T-helper 22 cell (primary cell): ENCODE data around the gene ACADVL.

Experiments used
- DNase-seq: peaks from one replicate; pipeline ENCODE4 v3.0.0-alpha.2; 2020; ENCODE audit warnings: low read depth

Gene ACADVL

GRCh38 chr17:7217113-7217987 is 2.4 kb upstream of the ACADVL start:
- no peak for DNase-seq

- DNase-seq = no peak
These were observed 1.6 kb upstream of the ACADVL start for GRCh38 chr17:7218166-7218565.

- DNase-seq = no peak
These were observed 980 bp upstream of the ACADVL start for GRCh38 chr17:7218758-7219157.

DNA sequence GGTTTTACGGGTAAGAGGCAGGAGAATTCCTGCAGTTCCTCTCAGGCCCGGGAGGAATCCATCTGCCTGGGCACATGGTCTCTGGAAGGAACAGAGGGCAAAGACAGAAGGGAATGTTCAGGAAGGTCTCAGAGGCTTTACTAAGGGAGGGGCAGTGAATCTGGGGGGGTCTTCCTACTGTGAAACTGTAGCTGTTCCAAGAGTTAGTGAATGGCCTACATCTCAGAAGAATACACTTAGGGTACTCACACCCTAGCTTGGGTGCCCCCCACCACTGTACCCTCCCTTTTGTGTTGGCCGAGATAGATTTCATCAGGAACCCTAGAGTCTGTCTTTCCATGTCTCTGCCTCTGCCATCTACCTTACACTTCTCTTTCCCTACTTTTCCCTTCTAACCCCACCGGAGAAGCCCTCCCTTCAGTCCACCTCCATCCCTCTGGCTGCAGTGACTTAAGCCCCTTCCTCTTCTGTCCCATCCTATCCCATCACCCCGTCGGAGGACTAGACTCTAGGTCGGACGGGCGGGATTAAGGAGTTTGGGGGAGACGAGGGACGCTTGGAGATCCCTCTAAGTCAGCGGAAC is 418 bp upstream of the ACADVL start:
- no peak for DNase-seq

DNA sequence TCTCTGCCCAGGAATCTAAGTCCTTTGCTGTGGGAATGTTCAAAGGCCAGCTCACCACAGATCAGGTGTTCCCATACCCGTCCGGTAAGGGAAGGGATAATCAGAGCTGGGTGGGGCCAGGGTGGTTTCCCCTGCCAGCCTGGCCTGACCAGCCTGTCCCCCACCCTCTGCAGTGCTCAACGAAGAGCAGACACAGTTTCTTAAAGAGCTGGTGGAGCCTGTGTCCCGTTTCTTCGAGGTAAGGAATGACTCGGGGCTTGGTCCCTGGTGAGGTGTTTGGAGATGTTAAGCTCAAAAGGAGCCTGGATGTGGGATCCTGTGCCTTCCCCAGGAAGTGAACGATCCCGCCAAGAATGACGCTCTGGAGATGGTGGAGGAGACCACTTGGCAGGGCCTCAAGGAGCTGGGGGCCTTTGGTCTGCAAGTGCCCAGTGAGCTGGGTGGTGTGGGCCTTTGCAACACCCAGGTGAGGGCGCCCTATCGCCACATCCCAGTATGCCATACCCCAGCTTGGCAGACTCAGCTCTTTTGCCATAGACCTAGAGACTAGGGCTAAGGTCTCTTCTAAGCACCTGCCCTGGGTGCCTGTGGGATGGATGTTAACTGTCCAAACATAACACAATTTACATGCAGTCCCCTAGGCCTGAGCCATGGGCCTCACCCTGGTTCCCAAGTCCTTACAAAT is 997 bp downstream of the ACADVL start:
- DNase-seq = peak; percentile 35

- DNase-seq = no peak
These were observed 1.7 kb downstream of the ACADVL start for GRCh38 chr17:7221278-7222092.

GRCh38 chr17:7222093-7222971 is 2.6 kb downstream of the ACADVL start:
- no peak for DNase-seq

DNA sequence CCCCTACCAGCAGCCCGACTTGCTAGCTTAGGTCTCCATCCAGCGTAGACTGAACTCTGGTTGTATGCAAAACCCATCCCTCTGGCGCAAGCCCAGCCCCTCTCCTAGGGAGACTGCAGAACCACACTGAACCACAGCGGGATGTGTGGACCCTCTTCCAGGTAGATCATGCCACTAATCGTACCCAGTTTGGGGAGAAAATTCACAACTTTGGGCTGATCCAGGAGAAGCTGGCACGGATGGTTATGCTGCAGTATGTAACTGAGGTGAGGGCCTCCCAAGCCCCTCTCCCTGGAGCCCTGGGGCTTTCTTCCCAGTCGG is 3.2 kb downstream of the ACADVL start:
- no peak for DNase-seq

GRCh38 chr17:7223375-7223774 is 3.6 kb downstream of the ACADVL start:
- DNase-seq = no peak

DNA sequence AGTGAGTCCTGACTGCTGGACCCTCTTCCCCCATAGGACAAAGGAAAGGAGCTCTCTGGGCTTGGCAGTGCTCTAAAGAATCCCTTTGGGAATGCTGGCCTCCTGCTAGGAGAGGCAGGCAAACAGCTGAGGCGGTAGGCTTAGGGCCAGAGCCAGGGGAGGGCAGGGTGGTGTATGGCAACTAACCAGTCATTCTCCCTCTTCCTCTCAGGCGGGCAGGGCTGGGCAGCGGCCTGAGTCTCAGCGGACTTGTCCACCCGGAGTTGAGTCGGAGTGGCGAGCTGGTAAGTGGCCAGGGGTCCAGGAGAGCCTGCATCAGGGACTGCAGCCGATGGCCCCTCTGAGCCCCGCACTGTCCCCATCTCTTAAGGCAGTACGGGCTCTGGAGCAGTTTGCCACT is 4.4 kb downstream of the ACADVL start:
- no peak for DNase-seq

DNA sequence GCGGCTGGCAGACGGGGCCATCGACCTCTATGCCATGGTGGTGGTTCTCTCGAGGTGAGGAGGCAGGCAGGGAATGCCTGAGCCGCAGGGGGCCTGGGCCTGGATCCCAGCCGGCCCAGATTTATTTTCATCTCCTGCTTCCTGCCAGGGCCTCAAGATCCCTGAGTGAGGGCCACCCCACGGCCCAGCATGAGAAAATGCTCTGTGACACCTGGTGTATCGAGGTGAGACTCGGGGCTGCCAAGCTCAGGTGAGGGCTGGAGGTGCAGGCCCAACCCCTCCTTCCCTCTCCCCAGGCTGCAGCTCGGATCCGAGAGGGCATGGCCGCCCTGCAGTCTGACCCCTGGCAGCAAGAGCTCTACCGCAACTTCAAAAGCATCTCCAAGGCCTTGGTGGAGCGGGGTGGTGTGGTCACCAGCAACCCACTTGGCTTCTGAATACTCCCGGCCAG is 4.9 kb downstream of the ACADVL start:
- DNase-seq = no peak

GRCh38 chr17:7225711-7226331 is 6.1 kb downstream of the ACADVL start:
- no peak for DNase-seq

DNA sequence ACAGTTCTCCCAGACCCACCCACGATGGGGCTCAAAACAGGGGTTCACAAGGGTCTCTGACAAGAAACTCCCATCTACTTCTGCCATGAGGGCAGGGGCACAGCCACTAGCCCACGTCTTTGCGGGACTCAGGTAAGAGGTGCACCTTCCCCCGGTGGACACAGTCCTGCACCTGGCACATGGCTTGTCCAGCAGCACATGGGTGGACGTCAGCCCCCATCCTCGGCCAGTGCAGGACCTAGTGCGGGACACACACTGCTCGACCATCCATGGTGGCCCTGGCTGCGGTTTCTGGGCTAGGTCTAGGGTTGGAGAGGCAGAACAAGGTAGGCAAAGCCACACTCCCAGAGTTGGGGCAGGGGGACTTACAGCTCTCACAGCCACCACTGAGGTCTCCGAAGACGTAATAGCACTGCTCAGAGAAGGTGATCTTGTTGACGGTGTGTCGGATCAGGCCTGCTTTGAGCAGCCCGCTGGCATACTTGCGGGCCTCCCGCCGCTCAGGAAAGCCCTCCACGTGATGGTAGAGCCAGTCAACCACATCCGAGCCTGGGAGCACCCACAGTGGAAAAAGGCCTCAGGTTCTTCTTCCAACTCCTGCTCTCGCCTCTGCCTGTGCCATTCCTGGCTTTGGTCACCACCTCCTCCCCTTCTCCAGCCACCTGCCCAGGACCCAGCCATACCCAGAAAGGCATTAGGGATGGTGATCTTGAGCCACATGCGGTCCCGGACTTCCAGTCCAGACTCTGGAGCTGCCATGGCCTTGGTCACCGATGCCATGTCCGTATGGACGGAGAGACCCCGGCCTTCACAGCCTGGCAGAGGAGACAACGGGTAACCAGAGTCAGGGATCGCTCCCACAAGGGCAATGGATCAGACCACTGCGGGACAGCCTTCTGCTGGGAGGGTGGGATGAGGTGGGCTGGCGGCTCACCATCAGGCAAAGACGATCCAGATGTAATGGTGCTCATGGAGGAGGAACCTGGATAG is 7.3 kb downstream of the ACADVL start:
- DNase-seq = no peak

GRCh38 chr17:7228920-7229319 is 9.2 kb downstream of the ACADVL start:
- DNase-seq = no peak

DNA sequence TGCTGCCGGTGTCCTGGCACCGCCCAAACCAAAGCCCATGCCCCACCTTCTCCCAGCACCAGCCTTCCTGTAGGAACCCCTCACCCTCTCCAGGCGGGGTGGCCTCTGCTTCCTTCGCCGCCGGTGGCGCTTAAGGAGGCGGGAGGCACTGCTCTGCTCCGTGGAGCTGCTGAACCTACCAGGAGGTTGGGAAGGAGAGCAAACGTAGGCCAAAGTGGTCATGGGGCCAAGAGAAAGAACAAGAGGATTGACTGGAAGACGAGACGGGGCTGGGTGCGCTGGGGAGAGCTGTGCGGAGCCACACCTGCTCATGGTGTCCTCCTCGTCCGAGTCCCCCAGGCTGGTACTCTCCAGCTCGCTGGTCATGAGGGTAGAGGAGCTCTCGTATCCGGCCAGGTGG is 9.8 kb downstream of the ACADVL start:
- no peak for DNase-seq

GRCh38 chr17:7232114-7232513 is 12.4 kb downstream of the ACADVL start:
- DNase-seq = no peak

DNA sequence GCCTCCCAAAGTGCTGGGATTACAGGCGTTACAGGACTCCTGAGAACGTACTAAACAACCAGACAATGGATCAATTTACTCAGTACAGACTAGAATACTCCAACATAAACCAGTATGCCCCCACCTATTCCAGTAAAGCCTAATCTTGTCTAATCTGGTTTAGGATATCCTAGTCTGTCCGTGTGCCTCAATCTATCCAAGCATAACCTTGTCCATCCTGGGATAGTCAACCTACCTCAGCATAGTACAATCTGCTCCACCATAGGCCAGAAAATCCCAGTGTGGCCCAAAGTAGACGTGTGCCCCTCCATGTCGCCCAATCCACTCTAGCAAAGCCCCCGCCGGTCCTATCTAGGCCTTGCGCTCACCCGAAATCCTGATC is 14.0 kb downstream of the ACADVL start:
- DNase-seq = no peak

DNA sequence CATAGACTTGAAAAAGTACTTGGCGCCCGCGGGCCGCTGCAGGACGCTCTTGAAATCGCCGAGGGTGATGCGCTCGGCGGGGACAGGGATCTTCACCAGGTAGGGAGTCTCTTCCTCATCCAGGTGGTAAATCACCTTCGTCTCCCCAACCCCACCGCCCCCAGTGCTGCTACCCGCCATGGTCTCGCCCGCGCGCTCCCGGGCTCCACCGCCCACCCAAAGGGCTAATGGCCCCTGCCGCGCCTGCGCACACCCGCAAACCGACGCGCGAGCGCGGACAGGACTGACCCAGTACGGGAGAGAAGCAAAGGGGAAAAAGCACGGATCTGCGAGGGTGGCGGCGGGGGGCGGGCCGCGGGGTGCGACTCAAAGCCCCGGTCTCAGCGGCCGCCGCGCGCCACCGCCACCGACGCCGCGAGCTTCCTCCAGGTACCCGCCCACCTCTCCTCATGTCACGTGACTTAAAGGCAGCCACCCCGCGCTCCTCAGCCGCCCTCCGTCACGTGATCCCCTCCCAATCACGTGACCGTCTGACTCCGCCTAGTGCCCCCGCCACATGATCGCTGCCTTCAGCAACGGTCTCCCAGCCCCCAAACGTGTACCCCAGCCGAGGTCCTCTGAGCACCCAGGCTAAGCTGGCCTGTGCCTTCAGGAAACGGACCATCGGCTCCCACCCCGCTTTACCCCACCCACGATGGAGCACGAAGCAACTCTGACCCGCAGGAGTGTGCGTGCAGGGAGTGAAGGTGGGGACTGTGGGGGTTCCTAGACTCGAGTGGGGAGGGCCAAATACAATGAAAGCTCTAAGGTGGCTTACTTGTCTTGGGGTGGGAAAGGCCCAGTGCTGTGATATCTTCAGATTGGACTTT is 14.6 kb downstream of the ACADVL start, which contains the start of gene DVL2:
DVL2 (minus strand) TSS at position 435 of the 869 bp plus-strand sequence; CDS start at position 180, 255 bp downstream.
- DNase-seq = peak; percentile 93
